LNCaP clone FGC (cell line): ENCODE measurements around the gene BIVM.
A peak's percentile ranks its signal among the peaks of the same experiment; 100 is the strongest.

Experiments used
- DNase-seq: peaks from one replicate; pipeline ENCODE4 v3.0.0-alpha.2; 2011; ENCODE audit warnings: low read depth
- H3K4me3 ChIP-seq: 2 replicates; pipeline ENCODE4 v1.5.1; 2011; ENCODE audit warnings: mild to moderate bottlenecking, low read depth, low read length, control low read depth
- TF ChIP-seq, protein P1 (sequence below): IDR thresholded peaks from 2 replicates; pipeline ENCODE4 v1.5.1; 2012; ENCODE audit warnings: mild to moderate bottlenecking; ENCODE audit not compliant: control insufficient read depth, insufficient read depth; ENCODE audit errors: extremely low read depth

BIVM gene

DNA sequence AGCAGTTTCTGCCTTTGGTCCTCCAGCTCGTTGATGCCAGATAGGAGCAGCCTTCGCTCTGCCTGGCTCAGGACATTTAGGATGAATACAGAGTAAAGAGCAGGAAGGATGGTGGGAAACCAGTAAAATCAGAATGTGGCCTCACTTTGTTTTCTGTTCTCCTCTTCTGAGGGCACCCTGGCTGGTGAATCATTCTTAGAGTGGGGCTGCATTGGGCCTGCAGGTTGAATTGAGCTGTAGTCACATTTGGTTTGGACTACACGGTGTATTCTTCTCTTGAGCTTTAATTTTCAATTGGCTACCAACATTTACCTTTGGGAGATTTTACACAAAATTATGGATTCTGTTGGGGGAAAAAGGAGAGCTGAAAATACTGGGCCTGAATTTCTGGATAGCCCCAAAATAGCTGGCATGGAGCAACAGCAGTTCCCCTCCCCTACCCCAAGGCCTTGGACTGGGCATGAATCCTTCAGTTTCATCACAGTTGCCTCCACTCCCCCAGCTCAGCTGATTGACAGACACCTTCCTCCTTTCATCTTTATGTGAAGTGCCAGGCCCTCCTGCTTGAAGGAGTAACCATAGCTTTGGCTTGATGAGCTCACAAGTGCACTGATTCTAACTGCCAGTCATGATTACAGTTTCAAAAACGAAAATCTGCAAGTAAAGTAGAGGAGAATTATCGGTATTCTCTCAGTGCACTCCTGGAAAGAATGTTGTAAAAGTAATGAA is 71.2 kb downstream of the BIVM start:
- DNase-seq, result no peak
- TF ChIP-seq, protein P1, sequence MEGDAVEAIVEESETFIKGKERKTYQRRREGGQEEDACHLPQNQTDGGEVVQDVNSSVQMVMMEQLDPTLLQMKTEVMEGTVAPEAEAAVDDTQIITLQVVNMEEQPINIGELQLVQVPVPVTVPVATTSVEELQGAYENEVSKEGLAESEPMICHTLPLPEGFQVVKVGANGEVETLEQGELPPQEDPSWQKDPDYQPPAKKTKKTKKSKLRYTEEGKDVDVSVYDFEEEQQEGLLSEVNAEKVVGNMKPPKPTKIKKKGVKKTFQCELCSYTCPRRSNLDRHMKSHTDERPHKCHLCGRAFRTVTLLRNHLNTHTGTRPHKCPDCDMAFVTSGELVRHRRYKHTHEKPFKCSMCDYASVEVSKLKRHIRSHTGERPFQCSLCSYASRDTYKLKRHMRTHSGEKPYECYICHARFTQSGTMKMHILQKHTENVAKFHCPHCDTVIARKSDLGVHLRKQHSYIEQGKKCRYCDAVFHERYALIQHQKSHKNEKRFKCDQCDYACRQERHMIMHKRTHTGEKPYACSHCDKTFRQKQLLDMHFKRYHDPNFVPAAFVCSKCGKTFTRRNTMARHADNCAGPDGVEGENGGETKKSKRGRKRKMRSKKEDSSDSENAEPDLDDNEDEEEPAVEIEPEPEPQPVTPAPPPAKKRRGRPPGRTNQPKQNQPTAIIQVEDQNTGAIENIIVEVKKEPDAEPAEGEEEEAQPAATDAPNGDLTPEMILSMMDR, result no peak
- no peak overlapping the region for H3K4me3 ChIP-seq

DNA sequence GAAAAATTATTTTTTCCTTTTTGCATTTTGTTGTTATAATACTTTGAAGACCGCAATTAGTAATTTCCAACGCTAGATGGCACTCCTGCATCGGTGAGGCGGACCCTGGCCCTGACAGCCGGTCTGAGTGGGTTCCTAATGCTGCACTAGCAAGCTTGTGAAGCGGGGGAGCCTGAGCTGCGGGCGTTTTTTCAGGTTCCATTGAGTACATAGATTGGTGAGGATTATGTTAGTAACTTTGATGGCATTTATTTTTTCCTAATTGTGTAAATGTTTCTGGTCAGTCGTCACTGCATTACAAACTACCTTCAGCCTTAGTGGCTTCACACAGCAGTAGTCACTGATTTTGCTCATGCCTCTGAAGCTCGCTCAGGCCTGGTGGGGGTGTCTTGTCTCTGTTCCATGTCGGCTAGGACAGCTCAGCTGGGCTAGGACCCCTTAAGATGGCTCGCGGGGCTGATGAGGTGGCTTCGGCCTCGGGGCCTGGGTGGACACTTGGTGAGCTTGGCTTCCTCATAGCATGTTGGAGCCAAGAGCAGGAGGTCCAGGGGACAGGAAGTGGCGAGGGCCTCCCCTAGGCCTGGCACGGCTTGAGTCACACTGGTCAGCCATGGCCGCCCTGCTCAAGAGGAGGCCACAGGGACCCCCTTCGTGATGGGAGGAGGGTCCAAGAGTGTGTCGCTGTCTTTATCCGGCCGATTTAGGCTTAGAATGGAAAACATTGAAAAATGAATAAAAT is 71.9 kb downstream of the BIVM start:
- no peak for DNase-seq
- TF ChIP-seq, protein P1, result peak; percentile 72
- H3K4me3 ChIP-seq, result no peak overlapping the region

DNA sequence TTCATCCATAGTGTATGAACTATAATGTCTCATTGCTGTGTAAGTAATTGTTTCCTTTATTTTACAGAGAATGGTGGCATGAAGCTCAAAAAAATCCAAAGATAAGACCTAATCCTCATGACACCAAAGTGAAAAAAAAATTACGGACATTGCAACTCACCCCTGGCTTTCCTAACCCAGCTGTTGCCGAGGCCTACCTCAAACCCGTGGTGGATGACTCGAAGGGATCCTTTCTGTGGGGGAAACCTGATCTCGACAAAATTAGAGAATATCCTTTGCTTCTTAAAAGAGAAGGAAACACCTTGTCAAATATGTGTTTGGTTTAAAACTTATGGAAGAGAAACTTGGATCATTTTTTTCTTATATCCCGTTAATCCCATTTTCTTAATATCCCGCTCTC is 73.2 kb downstream of the BIVM start:
- no peak overlapping the region for H3K4me3 ChIP-seq
- DNase-seq, result no peak
- TF ChIP-seq, protein P1, result no peak

DNA sequence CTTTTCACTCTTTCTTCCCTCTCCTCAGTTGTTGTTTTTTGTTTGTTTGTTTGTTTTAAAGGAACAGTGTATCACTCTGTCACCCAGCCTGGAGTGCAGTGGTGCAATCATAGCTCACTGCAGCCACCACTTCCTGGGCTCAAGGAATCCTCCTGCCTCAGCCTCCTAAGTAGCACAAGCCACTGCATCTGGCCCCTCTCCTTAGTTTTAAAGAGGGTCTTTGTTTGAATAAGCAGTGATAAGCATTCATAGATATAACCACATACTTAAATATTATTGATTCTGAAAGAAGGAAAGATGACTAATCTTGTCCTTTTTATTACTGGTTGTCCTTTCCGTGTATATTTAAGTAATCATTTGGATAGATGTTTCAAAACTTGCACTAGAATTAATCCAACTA is 73.6 kb downstream of the BIVM start:
- TF ChIP-seq, protein P1, result no peak
- no peak overlapping the region for H3K4me3 ChIP-seq
- no peak for DNase-seq

DNA sequence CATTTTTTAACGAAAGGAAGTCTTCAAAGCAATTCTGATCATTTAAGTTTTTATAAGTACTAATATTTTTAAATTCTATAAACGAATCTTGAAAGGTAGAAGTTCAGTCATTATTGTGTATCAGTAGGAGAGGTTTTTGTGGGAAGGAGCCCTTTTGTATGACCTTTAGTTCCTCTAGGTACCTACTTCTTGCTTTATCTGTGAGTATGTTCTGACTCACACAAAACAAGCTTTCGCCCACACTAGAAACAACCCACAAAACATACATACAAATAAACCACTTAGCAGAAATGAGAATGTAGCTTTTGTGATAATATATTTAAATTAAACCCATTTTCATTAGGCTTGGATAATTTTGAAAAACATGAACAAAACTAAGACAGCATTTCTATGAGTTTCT is 74.7 kb downstream of the BIVM start:
- no peak overlapping the region for H3K4me3 ChIP-seq
- DNase-seq, result no peak
- TF ChIP-seq, protein P1, result no peak

DNA sequence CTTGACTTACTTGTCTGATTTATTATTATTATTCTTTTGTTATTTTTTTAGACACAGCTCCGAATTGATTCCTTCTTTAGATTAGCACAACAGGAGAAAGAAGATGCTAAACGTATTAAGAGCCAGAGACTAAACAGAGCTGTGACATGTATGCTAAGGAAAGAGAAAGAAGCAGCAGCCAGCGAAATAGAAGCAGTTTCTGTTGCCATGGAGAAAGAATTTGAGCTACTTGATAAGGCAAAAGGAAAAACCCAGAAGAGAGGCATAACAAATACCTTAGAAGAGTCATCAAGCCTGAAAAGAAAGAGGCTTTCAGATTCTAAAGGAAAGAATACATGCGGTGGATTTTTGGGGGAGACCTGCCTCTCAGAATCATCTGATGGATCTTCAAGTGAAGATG is 76.3 kb downstream of the BIVM start:
- TF ChIP-seq, protein P1, result no peak
- no peak for DNase-seq

More for the DNA sequence above, 76.3 kb downstream of the BIVM start:
- H3K4me3 ChIP-seq, result no peak overlapping the region
